ENCODE measurements around the gene IFI27L2. TPM values are rescaled to one million over a fixed set of nuclear protein-coding genes. Genes with fewer than 3 reads are reported as not detected.

Gene IFI27L2
- total and polyA plus RNA-seq, 2 experiments from 2014 or later, result 23.4 to 38.5 TPM

DNA sequence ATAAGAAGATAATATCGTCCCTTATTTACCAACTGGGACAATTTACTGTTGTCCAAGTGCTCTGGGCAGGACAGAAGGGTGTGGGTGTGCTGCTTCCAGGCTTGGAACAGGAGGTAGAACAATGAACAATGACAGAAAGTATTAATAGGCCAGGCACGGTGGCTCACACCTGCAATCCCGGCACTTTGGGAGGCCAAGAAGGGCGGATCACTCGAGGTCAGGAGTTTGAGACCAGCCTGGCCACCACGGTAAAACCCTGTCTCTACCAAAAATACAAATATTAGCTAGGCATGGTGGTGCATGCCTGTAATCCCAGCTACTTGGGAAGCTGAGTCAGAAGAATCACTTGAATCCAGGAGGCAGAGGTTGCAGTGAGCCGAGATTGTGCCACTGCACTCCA lies 16.3 kb downstream of the IFI27L2 start:
- H3K4me2 ChIP-seq, result no peak overlapping the region
- no peak for TF ChIP-seq JUNB (IDR thresholded peaks at IDR 0.05; ENCODE audit: unreplicated experiment)
- no peak for TF ChIP-seq NANOG (IDR thresholded peaks at IDR 0.05; ENCODE audit: borderline replicate concordance)
- TF ChIP-seq ETS1 (IDR thresholded peaks at IDR 0.05), result no peak
- no peak for TF ChIP-seq CREB1 (CRISPR knock-in tag; IDR thresholded peaks at IDR 0.05; ENCODE audit: low read depth)
- TF ChIP-seq STAT1 (IDR thresholded peaks at IDR 0.05; ENCODE audit: unreplicated experiment), result no peak
- TF ChIP-seq ZNF462 (CRISPR knock-in tag; IDR thresholded peaks at IDR 0.05), result no peak
- no peak for TF ChIP-seq ZNF114 (CRISPR knock-in tag; IDR thresholded peaks at IDR 0.05)
- no peaks in the 10 kb centered on the region for H4K20me1 ChIP-seq (replicated peaks; ENCODE audit: insufficient read depth)
- H3K4me3 ChIP-seq, result no peak overlapping the region
- no peaks in the 10 kb centered on the region for H3K9me3 Mint-ChIP-seq
- H3K27me3 Mint-ChIP-seq (ENCODE audit: insufficient read depth, low read depth, poor library complexity), result peaks cover 1% of the 10 kb centered on the region
- no peaks in the 10 kb centered on the region for H3K79me2 ChIP-seq (replicated peaks; ENCODE audit: insufficient read depth)
- H3K4me1 ChIP-seq (ENCODE audit: insufficient read depth), result no peaks in the 10 kb centered on the region
- H3F3A ChIP-seq (replicated peaks; ENCODE audit: low read depth), result no peaks in the 10 kb centered on the region
- H2AFZ ChIP-seq, result no peak overlapping the region
- H3K9me2 ChIP-seq (ENCODE audit: insufficient read depth), result no peaks in the 10 kb centered on the region
- H3K27ac Mint-ChIP-seq, result no peak overlapping the region
- H3K36me3 Mint-ChIP-seq (ENCODE audit: low read depth), result no peaks in the 10 kb centered on the region
- no peak for DNase-seq (ENCODE audit: low spot score)
- no peak overlapping the region for H3K4me3 Mint-ChIP-seq
- ATAC-seq, result no peak
- no peaks in the 10 kb centered on the region for H3K36me3 ChIP-seq (ENCODE audit: insufficient read depth)
- peaks cover 15% of the 10 kb centered on the region for H3K4me1 Mint-ChIP-seq
- H3K27me3 ChIP-seq (ENCODE audit: insufficient read depth), result no peaks in the 10 kb centered on the region
- no peak overlapping the region for H3K27ac ChIP-seq (ENCODE audit: low read depth)
